Small intestine (tissue), 16 donors: ENCODE measurements around the gene ZSCAN26. TPM values are rescaled to one million over a fixed set of nuclear protein-coding genes. Genes with fewer than 3 reads are reported as not detected.
A peak's percentile ranks its signal among the peaks of the same experiment; 100 is the strongest.

Experiments
- DNase-seq, 2 donors: peaks; one replicate each; pipeline versions ENCODE4 v3.0.0 to v3.0.0-alpha.2; 2013
- FAIRE-seq: peaks from 2 replicates; lab custom pipeline; 2012; peaks lifted over from hg19 to GRCh38; lab: Jason Lieb, UNC
- H3K27ac ChIP-seq, 3 donors: one replicate each; pipeline ENCODE4 v1.5.1; 2013; ENCODE audit warnings: low read length in 2 of 3, mild to moderate bottlenecking in 2 of 3, control low read depth in 1 of 3, inconsistent platforms in 1 of 3, low read depth in 1 of 3, moderate library complexity in 1 of 3
- H3K27me3 ChIP-seq, 3 donors: one replicate each; pipeline ENCODE4 v1.6.1; 2013; ENCODE audit warnings: low read length in 3 of 3, inconsistent platforms in 1 of 3; ENCODE audit not compliant: control insufficient read depth in 3 of 3, insufficient read depth in 3 of 3
- H3K36me3 ChIP-seq, 3 donors: one replicate each; pipeline ENCODE4 v1.6.1; 2013; ENCODE audit warnings: low read length in 3 of 3, inconsistent platforms in 1 of 3, low read depth in 1 of 3, mild to moderate bottlenecking in 1 of 3, moderate library complexity in 1 of 3; ENCODE audit not compliant: control insufficient read depth in 3 of 3, insufficient read depth in 2 of 3
- H3K4me1 ChIP-seq, 3 donors: one replicate each; pipeline ENCODE4 v1.6.1; 2013; ENCODE audit warnings: low read length in 2 of 3, inconsistent platforms in 1 of 3, low read depth in 1 of 3, mild to moderate bottlenecking in 1 of 3, moderate library complexity in 1 of 3; ENCODE audit not compliant: control insufficient read depth in 3 of 3, insufficient read depth in 2 of 3
- H3K4me3 ChIP-seq, 3 donors: one replicate each; pipeline ENCODE4 v1.5.1; 2013; ENCODE audit warnings: low read length in 3 of 3, control low read depth in 1 of 3, inconsistent platforms in 1 of 3, low read depth in 1 of 3, mild to moderate bottlenecking in 1 of 3, moderate library complexity in 1 of 3
- H3K9me3 ChIP-seq, 2 donors: one replicate each; pipeline ENCODE4 v1.6.1; 2013; ENCODE audit warnings: low read depth in 1 of 2, low read length in 1 of 2; ENCODE audit not compliant: control insufficient read depth in 2 of 2, insufficient read depth in 1 of 2
- WGBS, 3 donors: extraction: QIAGEN DNeasy Blood & Tissue Kit; methylation state at CpG; one replicate each; pipeline ENCODE4 v1.1.7; 2013; 5-methylcytosine and 5-hydroxymethylcytosine counted together
- long read RNA-seq, 10 donors: transcript quantifications; one replicate each; lab custom pipeline, GENCODE V29; 2026
- polyA plus RNA-seq, 4 donors: library from polyadenylated mRNA; stranded (reverse) in 3 of 4; unstranded in 1 of 4; fragments of 200-250 nt in 3 of 4; fragments of 120-200 nt in 1 of 4; gene quantifications; one replicate each; pipeline versions ENCODE4 v1.2.1 to v1.2.3, GENCODE V29; 2013
- donor health status: healthy with polysubstance abuse.
- donor health status: control.
- donor health status: control.
- donor health status: Bipolar disorder and iron deficiency.
- donor health status: healthy.

Gene ZSCAN26
- 10 to 100 TPM in 1 of 4 donors, 1 to 10 TPM in 3; 4.7 to 21.1 (median 6.7) TPM for polyA plus RNA-seq
- long read RNA-seq, donor 1, partial matches to known transcripts, result 0 of 5 reads
- long read RNA-seq, donor 1, other reads (novel, unspliced or antisense), result 0 of 5 reads
- long read RNA-seq, donor 2, result 0 reads
- long read RNA-seq, donor 3, result 0 reads
- long read RNA-seq, donor 4, result 0 reads
- long read RNA-seq, donor 5, result 0 reads
- long read RNA-seq, donor 6, partial matches to known transcripts, result 0 of 2 reads
- long read RNA-seq, donor 6, other reads (novel, unspliced or antisense), result 0 of 2 reads
- long read RNA-seq, donor 7, partial matches to known transcripts, result 0 of 4 reads
- long read RNA-seq, donor 7, other reads (novel, unspliced or antisense), result 0 of 4 reads
- long read RNA-seq, donor 8, result 0 reads
- long read RNA-seq, donor 9, result 0 reads
- long read RNA-seq, donor 10, partial matches to known transcripts, result 0 of 2 reads
- long read RNA-seq, donor 10, other reads (novel, unspliced or antisense), result 0 of 2 reads

DNA sequence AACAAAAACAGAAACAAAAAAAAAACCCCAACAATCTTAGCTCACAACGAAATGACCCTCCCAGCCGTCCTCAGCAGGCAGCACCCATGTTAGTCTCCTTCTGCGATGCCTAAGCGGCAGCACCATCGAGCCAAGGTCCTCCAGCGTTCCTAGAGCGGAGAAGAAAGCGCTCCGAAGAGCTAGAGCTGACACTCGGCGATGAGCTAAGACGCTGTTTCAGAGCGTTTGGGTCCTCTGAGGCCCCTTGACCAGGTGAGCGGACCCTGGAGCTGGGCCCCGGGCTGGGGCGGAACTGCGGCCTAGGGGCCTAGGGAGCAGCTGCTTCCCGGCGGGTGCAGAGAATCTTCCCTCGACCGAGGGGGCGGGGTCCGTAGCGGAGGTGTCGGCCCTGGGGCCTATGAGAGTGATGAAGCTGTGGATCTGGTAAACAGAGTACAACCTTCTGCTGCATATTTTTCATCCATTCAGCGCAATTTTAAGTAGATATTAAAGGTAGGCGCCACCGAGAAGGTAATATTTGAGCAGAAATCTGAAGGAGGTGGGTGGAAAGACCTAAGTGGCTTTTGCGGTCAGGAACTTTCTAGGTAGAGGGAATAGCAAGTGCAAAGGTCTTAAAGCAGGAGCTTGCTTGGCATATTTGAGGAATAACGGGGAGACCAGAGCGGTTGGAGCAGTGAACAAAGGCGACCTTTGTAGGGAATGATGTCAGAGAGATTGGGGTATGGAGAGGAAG is at the start of gene ZSCAN26:
Gene ZSCAN26, plus strand, starts transcription at position 182 of the 733 bp plus-strand sequence. CDS start 4,777 bp downstream, outside the sequence.
- peak; percentile 85 to 97 for DNase-seq
- H3K27me3 ChIP-seq, result peaks cover 0 to 3% (median 0%) of the 10 kb centered on the region in 3 donors
- no peak for FAIRE-seq

DNA sequence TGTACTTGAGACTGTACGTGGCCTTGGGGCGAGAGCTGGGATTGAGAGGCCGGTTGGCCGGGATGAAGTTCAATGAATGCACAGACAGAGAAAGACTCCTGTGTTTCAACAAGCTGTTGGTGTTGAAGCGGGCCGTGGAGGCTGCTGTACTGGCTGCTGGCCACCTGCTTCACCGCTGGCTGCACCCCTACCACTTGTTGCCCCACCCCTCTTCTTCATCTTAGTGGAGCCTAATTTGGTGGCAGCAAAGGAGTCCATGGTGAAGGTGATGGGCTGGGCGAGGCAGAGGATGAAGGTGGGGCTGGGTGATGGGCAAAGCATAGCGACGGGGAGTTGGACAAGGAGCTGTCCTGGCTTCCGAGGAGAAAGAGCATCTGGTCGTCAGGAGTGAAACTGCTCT is 49.1 kb upstream of the ZSCAN26 start:
- H3K27ac ChIP-seq, result no peak overlapping the region
- H3K4me3 ChIP-seq, result peak overlapping the region in 1 of 3 donors; percentile 67
- peaks cover 0 to 21% of the 10 kb centered on the region in 2 donors for H3K9me3 ChIP-seq
- peaks cover 0 to 49% (median 16%) of the 10 kb centered on the region in 3 donors for H3K27me3 ChIP-seq
- no peaks in the 10 kb centered on the region for H3K36me3 ChIP-seq
- no peaks in the 10 kb centered on the region for H3K4me1 ChIP-seq
- FAIRE-seq (no peak), DNase-seq (no peak)
- 87 to 98% (median 95%) methylated on average over 12 of the region's 12 CpGs for WGBS, 3 donors

More for the DNA sequence above, at the start of gene ZSCAN26:
- H3K4me3 ChIP-seq, result peak within 1 kb of the TSS; percentile 58 to 92 (median 84)
- H3K36me3 ChIP-seq, result peaks cover 0 to 7% (median under 1%) of the 10 kb centered on the region in 3 donors
- H3K9me3 ChIP-seq, result peaks cover 0 to 2% of the 10 kb centered on the region in 2 donors
- H3K27ac ChIP-seq, result peak within 1 kb of the TSS; percentile 65 to 90 (median 71)
- H3K4me1 ChIP-seq, result peaks cover 0 to 4% (median 0%) of the 10 kb centered on the region in 3 donors
- WGBS, 3 donors, result 0 to 1% (median 0%) methylated on average over 32 of the region's 32 CpGs

DNA sequence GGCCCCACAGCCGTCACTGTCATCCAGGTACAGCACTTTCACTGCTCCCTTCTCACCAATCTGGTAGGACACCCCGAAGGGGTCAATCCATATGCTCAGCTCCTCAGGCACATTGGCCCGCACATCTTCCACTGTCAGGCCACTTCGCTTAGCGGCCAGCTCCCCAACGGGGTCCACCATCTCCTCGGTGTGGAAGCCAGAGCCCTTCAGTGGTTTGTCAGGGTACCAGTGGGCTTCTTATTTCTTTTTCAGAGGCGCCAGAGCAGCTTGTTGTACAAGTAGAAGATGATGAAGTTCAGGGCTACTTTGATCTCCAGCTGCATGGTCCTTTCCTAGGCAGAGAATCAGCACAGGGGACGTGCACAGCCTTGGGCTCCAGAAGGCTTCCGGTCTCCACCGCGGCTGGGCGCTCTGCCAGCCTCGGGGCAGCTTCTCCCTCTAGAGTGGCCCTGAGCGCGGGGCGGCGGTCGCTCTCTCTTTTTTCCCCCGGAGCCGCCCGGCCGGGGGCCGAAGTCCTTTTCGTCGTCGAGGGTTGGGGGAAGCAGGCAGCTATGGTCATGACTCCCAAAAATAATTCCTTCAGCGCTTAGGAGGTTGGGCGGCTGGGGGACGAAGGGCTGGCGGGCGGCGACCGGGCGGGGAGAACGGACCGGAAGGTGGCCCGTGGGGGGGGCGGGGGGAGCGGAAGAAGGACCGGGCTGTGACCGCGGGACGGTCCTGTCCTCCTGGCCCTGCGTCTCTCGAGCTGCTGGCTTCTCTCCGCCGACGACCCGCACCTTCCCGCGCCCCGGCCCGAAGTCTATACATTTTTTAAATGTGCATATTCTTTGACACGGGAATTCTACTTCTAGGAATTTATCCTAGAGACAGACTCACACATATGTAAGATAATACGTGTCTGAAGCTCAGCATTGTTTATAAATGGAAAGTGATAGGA is 48.4 kb upstream of the ZSCAN26 start:
- Histone ChIP-seq H3K27ac (peak overlapping the region in 2 of 3 donors; percentile 66 to 85), H3K36me3 (no peaks in the 10 kb centered on the region), H3K27me3 (peaks cover 0 to 48% (median 15%) of the 10 kb centered on the region in 3 donors), H3K9me3 (peaks cover 0 to 21% of the 10 kb centered on the region in 2 donors), H3K4me1 (no peaks in the 10 kb centered on the region), H3K4me3 (peak overlapping the region; percentile 65 to 70 (median 67))
- 10 to 11% (median 10%) methylated on average over 54 to 56 of the region's 56 CpGs for WGBS, 3 donors
- no peak for FAIRE-seq
- DNase-seq, result peak; percentile 70 to 84

DNA sequence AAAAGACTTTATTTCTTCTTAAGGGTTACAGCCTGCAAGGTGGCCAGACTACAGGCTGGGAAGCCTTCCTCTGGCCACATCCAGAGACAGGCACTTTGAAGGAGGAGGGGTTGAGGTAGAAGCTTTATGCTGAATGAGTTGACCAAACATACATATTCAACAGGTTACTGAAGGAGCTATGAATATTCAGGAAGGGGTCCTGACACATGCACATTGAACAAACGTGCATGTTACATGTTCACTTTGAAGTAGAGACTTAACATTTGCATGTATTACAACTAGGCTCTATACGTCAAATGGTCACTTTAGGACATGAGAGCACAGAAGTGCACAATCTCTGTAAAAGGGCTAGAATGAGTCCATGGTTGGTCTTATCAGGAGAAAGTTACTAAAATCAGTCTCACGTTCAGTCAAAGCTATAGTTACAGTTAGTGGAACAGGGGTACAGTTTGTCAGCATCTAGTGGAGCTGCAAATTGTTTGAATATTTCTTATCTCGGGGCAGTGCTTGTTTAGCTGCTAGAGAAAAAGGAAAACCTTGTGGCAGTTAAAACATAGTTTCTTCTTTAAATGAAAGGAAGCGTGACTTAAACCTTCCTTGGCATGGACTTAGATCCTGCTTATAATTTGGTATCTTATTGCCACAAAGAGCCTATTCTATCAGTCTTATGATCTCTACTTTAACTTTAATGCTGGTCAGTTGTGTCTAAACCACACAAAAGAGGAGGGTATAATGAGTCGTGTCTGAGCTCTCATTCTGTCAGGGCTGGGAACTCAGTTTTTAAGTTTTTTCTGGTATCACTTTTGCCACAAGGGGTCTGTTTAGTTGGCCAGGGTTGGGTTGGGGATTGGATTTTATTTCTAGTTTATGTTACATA is 46.4 kb upstream of the ZSCAN26 start:
- FAIRE-seq (no peak), DNase-seq (no peak)
- Histone ChIP-seq H3K9me3 (peaks cover 0 to 21% of the 10 kb centered on the region in 2 donors), H3K27me3 (peaks cover 0 to 33% (median 14%) of the 10 kb centered on the region in 3 donors), H3K36me3 (no peaks in the 10 kb centered on the region), H3K4me3 (no peak overlapping the region), H3K4me1 (peaks cover 0 to 1% (median 0%) of the 10 kb centered on the region in 3 donors), H3K27ac (no peak overlapping the region)
- WGBS, 3 donors, result 29 to 40% (median 35%) methylated on average over 6 of the region's 6 CpGs

DNA sequence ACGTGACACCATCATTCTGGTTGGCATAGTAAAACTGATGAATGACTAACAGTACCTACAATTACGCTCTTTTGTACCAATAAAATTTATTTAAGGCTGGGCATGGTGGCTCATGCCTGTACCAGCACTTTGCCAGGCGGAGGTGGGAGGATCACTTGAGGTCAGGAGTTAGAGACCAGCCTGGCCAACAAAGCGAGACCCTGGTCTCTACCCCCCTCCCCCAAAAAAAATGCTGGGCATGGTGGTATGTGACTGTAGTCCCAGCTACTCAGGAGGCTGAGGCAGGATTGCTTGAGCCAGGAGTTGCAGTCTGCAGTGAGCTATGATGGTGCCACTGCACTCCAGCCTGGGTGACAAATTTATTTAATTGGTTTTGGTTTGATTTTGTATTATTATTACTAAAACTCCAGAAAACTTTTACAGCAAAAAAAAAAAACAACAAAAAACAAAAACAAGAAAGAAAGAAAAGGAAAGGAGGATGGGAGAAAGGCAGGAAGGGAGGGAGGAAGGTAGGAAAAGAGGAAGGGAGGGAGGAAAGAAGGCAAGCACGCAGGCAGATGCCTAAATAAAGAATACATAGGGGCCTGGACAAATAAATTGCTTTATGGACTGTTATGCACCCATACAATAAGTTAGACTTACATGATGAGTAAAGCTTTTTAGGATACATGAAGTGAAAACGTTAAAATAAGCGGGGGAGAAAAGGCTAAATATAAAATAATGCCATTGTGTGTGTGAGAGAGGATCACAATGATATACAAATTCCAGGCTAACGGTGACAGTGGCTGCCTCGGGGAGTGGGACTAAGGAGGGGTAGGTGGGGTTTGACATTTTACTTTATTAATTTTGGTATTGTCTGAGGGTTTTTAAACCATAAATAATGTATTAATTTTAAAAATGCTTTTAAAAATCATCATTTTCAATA is 42.5 kb upstream of the ZSCAN26 start:
- FAIRE-seq, result no peak
- Histone ChIP-seq H3K9me3 (no peaks in the 10 kb centered on the region), H3K36me3 (peaks cover 2 to 7% (median 3%) of the 10 kb centered on the region in 3 donors), H3K4me1 (peaks cover 0 to 3% (median 0%) of the 10 kb centered on the region in 3 donors), H3K4me3 (peak overlapping the region in 2 of 3 donors; percentile 70 to 87), H3K27me3 (peaks cover 0 to 18% (median 6%) of the 10 kb centered on the region in 3 donors), H3K27ac (no peak overlapping the region)
- 51 to 55% (median 54%) methylated on average over 9 of the region's 9 CpGs for WGBS, 3 donors
- DNase-seq, result no peak

DNA sequence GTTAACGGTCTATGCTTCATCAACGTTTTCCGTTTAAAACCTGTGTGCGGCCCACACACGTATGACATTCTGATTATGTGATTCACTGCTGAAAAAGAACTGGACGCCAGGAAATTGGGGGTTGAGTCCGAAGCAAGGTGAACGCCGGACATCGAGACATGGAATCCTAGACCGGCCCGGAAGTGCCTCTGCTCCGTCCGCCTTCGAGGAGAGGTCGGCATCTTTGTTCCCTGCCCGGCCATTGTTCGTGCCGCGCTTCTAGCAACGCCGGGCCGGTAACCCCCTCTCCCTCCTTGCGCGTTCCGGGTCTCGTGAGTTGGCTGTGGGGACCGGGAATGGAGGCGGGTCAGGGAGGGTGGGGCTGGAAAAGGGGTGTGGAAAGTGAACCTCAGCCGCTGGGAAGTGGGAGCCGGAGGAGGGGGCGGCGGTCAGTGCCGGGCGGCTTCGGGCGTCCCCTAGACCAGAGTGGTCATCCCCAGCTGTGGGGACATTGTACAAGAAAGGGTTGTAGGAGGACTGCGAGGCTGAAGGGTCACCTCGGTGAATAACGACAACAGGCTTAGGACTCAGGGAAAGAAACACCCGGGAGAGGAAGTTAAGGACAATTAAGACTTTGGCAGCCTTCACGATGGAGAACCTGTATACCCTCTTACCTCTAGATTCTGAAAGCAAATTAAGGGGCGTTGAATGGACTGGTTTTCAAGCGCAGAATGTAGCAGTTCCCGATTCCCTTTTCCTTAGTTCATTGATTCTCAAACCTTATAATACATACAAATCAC is 41.7 kb upstream of the ZSCAN26 start, which contains the start of gene ZSCAN9:
Gene ZSCAN9, plus strand, starts transcription at position 220 of the 779 bp plus-strand sequence. CDS start 1,810 bp downstream, outside the sequence.
- no peaks in the 10 kb centered on the region for H3K9me3 ChIP-seq
- DNase-seq (peak; percentile 75 to 89), FAIRE-seq (no peak)
- 0 to 1% (median 1%) methylated on average over 45 of the region's 45 CpGs for WGBS, 3 donors
- peak within 1 kb of the TSS; percentile 70 to 87 (median 87) for H3K4me3 ChIP-seq
- peaks cover 0 to 16% (median 2%) of the 10 kb centered on the region in 3 donors for H3K27me3 ChIP-seq
- peaks cover 4 to 9% (median 5%) of the 10 kb centered on the region in 3 donors for H3K36me3 ChIP-seq
- peak within 1 kb of the TSS in 2 of 3 donors; percentile 64 to 76 for H3K27ac ChIP-seq
- H3K4me1 ChIP-seq, result peaks cover 0 to 3% (median 0%) of the 10 kb centered on the region in 3 donors
